Activated CD8-positive, alpha-beta memory T cell treated with anti-CD3 and anti-CD28 coated beads for 48 hours (primary cell): ENCODE data around the gene CGAS.
"Not testable (repeated sequence)": the region's sequence is repeated elsewhere in the genome, so short reads cannot be mapped to it uniquely, and the experiment has no call there.

Source experiments
- DNase-seq, 3 experiments: peaks; one replicate each; pipeline ENCODE4 v3.0.0-alpha.2; 2020; ENCODE audit warnings: low read depth in 2 of 3, low spot score in 2 of 3

Gene CGAS

GRCh38 chr6:73452107-73452461 is at the start of gene CGAS:
TSS of gene CGAS (minus strand) at chr6:73452297. CDS start at chr6:73452181, 116 bp downstream.
- peak; percentile 52 to 67 (median 54) for DNase-seq

GRCh38 chr6:73497915-73498314 is 45.8 kb upstream of the CGAS start:
- DNase-seq: no peak

GRCh38 chr6:73491377-73491776 is 39.3 kb upstream of the CGAS start:
- DNase-seq: no peak

GRCh38 chr6:73487473-73487872 is 35.4 kb upstream of the CGAS start:
- DNase-seq: no peak

- no peak for DNase-seq
These were observed 32.3 kb upstream of the CGAS start for GRCh38 chr6:73484438-73484837.

- no peak for DNase-seq
These were observed 29.9 kb upstream of the CGAS start for GRCh38 chr6:73481969-73482368.

- DNase-seq: no peak
These were observed 25.3 kb upstream of the CGAS start for GRCh38 chr6:73477407-73477806.

- DNase-seq: no peak
These were observed 24.6 kb upstream of the CGAS start for GRCh38 chr6:73476723-73477122.

GRCh38 chr6:73471686-73472290 is 19.7 kb upstream of the CGAS start:
- no peak for DNase-seq

- DNase-seq: peak; percentile 48 to 74 (median 51)
These were observed 9.6 kb upstream of the CGAS start, which contains the start of gene MTO1 for GRCh38 chr6:73461537-73462350. TSS of gene MTO1 (plus strand) at chr6:73461737. CDS start at chr6:73461855, 118 bp downstream.

- DNase-seq: no peak
These were observed 8.0 kb upstream of the CGAS start for GRCh38 chr6:73460056-73460455.

GRCh38 chr6:73459474-73459873 is 7.4 kb upstream of the CGAS start:
- DNase-seq: not testable (repeated sequence)

- DNase-seq: no peak
These were observed 4.0 kb upstream of the CGAS start for GRCh38 chr6:73455865-73456629.

GRCh38 chr6:73451223-73452106 is 632 bp downstream of the CGAS start:
- DNase-seq: peak; percentile 25 to 47 (median 27)

- DNase-seq: no peak
These were observed 8.5 kb downstream of the CGAS start for GRCh38 chr6:73443555-73443954.

GRCh38 chr6:73435236-73435635 is 16.9 kb downstream of the CGAS start:
- no peak for DNase-seq

GRCh38 chr6:73421534-73421933 is 30.6 kb downstream of the CGAS start:
- DNase-seq: no peak

GRCh38 chr6:73418081-73418741 is 33.9 kb downstream of the CGAS start:
- DNase-seq: no peak

- DNase-seq: no peak
These were observed 39.0 kb downstream of the CGAS start for GRCh38 chr6:73413102-73413501.

GRCh38 chr6:73409395-73409794 is 42.7 kb downstream of the CGAS start:
- no peak for DNase-seq
